Adrenal gland (tissue), 12 donors: ENCODE data around the gene EML6. TPM values are rescaled to one million over a fixed set of nuclear protein-coding genes. Genes with fewer than 3 reads are reported as not detected.

Experiments used
- DNase-seq, 7 donors: peaks; one replicate each; pipeline ENCODE4 v3.0.0-alpha.2; 2019 to 2020
- H3K27ac ChIP-seq, 5 donors: fragments of 200-600 bp; sonication (generic) in 4 of 5; 1 replicate in 3 of 5; 2 replicates in 2 of 5; pipeline versions ENCODE4 v1.5.1 to v1.8.0; 2016 to 2020; ENCODE audit warnings: mild to moderate bottlenecking in 1 of 5
- H3K27me3 ChIP-seq: fragments of 200-600 bp; 2 replicates; pipeline ENCODE4 v1.8.0; 2021
- H3K36me3 ChIP-seq, 2 donors: fragments of 200-600 bp; replicated peaks in 1 of 2; 1 replicate in 1 of 2; 2 replicates in 1 of 2; pipeline versions ENCODE4 v1.5.1 to v1.8.0; 2018 to 2022
- H3K4me1 ChIP-seq, 2 donors: fragments of 200-600 bp; replicated peaks in 1 of 2; 1 replicate in 1 of 2; 2 replicates in 1 of 2; pipeline versions ENCODE4 v1.5.1 to v1.8.0; 2018 to 2021
- H3K4me3 ChIP-seq, 4 donors: fragments of 200-600 bp; sonication (generic) in 3 of 4; one replicate each; pipeline ENCODE4 v1.5.1; 2016 to 2018
- H3K9me3 ChIP-seq, 3 donors: fragments of 200-600 bp; sonication (generic) in 1 of 3; replicated peaks in 1 of 3; 1 replicate in 2 of 3; 2 replicates in 1 of 3; pipeline versions ENCODE4 v1.5.1 to v1.8.0; 2016 to 2021
- POLR2A ChIP-seq, 2 donors: fragments of 450-650 bp; IDR thresholded peaks; one replicate each; pipeline ENCODE4 v1.6.1; 2017; ENCODE audit warnings: antibody characterized with exemption in 2 of 2, mild to moderate bottlenecking in 2 of 2, moderate library complexity in 1 of 2
- WGBS, 4 donors: extraction: QIAGEN DNeasy Blood & Tissue Kit in 2 of 4; methylation state at CpG; one replicate each; pipeline versions ENCODE4 v1.1.5 to v1.1.7; 2013 to 2017; 5-methylcytosine and 5-hydroxymethylcytosine counted together
- intact Hi-C, 2 donors: fragments of 100-400 bp; cut with DNase I; formaldehyde crosslinking; loops; one replicate each; pipeline versions ENCODE4 v1.14.1 to v1.15.0; 2022 to 2023
- polyA plus RNA-seq, 3 donors: library from polyadenylated mRNA; stranded (reverse); fragments of 200-250 nt in 2 of 3; fragments of 350-450 nt in 1 of 3; fragmentation: Illumina TruSeq in 1 of 3; extraction: RNeasy Lipid Tissue Mini Kit (QIAGEN cat#74804) in 1 of 3; gene quantifications; one replicate each; pipeline ENCODE4 v1.2.3, GENCODE V29; 2013 to 2014
- total RNA-seq, 9 donors: library from RNA; depleted of rRNA in 4 of 9; stranded (reverse); fragments of >200 nt in 4 of 9; fragments of 120-200 nt in 1 of 9; fragmentation: NEBNext Ultra II Directional in 1 of 9; extraction: Animal tissue kit (Norgen Biotek cat#: 25700) in 1 of 9; gene quantifications; one replicate each; pipeline versions ENCODE4 v1.1.0 to v1.2.4, GENCODE V29; 2013 to 2023
- TF ChIP-seq, protein P1 (sequence below), 6 experiments: fragments of 450-650 bp in 4 of 6; fragments of 200-600 bp in 2 of 6; sonication (generic) in 1 of 6; IDR thresholded peaks; 1 replicate in 5 of 6; 2 replicates in 1 of 6; pipeline versions ENCODE4 v1.5.1 to v1.8.0; 2016 to 2021; ENCODE audit warnings: antibody characterized with exemption in 6 of 6, mild to moderate bottlenecking in 2 of 6, moderate library complexity in 1 of 6
- donor health status: healthy with polysubstance abuse.
- donor health status: Bipolar disorder and iron deficiency.
- donor health status: DM: yes; HTN: yes; CAD: no.
- donor health status: DM: no; HTN: no; CAD: no.
- donor health status: DM: no; HTN: no; CAD: no.
- donor health status: DM: yes; HTN: yes; CAD: no.

The EML6 gene
- total and polyA plus RNA-seq, 12 donors = 6.0 to 19.3 (median 10.9) TPM

DNA sequence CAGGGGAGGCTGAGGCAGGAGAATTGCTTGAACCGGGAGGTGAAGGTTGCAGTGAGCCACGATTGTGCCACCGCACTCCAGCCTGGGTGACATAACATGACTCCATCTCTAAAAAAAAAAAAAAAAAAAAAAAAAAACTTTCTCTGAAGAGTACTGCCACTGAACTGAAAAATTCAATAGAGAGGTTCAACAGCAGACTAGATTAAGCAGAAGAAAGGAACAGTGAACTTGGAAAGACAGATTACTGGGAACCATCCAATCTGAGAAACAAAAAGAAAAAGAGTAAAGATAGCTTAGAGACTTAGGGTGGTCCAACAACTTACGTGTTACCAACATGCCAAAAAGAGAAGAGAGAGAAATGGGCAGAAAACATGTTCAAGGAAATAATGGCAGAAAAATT is 138.8 kb downstream of the EML6 start:
- H3K27ac ChIP-seq = no peak overlapping the region
- TF ChIP-seq, protein P1, sequence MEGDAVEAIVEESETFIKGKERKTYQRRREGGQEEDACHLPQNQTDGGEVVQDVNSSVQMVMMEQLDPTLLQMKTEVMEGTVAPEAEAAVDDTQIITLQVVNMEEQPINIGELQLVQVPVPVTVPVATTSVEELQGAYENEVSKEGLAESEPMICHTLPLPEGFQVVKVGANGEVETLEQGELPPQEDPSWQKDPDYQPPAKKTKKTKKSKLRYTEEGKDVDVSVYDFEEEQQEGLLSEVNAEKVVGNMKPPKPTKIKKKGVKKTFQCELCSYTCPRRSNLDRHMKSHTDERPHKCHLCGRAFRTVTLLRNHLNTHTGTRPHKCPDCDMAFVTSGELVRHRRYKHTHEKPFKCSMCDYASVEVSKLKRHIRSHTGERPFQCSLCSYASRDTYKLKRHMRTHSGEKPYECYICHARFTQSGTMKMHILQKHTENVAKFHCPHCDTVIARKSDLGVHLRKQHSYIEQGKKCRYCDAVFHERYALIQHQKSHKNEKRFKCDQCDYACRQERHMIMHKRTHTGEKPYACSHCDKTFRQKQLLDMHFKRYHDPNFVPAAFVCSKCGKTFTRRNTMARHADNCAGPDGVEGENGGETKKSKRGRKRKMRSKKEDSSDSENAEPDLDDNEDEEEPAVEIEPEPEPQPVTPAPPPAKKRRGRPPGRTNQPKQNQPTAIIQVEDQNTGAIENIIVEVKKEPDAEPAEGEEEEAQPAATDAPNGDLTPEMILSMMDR (IDR thresholded peaks at IDR 0.05) = no peak
- TF ChIP-seq POLR2A (IDR thresholded peaks at IDR 0.05) = no peak
- no peak for DNase-seq
- intact Hi-C loops = no loop called here
- H3K36me3 ChIP-seq = no peaks in the 10 kb centered on the region
- WGBS, 4 donors = 94 to 98% (median 97%) methylated on average over 4 of the region's 4 CpGs
- H3K27me3 ChIP-seq = no peaks in the 10 kb centered on the region
- peaks cover 4 to 7% of the 10 kb centered on the region in 2 donors for H3K4me1 ChIP-seq
- H3K4me3 ChIP-seq = no peak overlapping the region
- H3K9me3 ChIP-seq = no peaks in the 10 kb centered on the region

DNA sequence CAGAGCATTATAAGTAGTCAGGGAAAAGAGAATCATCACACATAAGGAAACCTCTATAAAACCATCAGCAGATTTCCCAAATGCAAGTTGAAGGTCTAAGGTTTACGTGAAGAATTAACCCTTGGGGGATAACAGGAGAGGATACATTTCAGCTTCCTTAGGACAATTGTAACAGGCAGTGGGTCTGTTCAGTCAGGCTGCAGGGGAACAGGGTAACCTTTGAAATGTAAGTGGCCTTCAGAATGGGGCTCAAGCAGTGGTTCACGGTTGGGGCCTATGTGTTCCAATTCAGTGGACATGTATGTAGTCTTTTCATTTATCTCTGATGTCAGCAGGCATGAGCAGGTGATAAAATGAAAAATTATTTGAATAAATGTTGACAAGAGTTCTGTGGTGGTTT is 139.3 kb downstream of the EML6 start:
- no peak overlapping the region for H3K4me3 ChIP-seq
- no peaks in the 10 kb centered on the region for H3K36me3 ChIP-seq
- no peaks in the 10 kb centered on the region for H3K27me3 ChIP-seq
- intact Hi-C loops = no loop called here
- WGBS, 4 donors = 91 to 96% (median 93%) methylated on average over 2 of the region's 2 CpGs
- peaks cover 4 to 7% of the 10 kb centered on the region in 2 donors for H3K4me1 ChIP-seq
- no peak for DNase-seq
- H3K27ac ChIP-seq = no peak overlapping the region
- no peaks in the 10 kb centered on the region for H3K9me3 ChIP-seq
- TF ChIP-seq POLR2A (IDR thresholded peaks at IDR 0.05) = no peak
- TF ChIP-seq, protein P1 (IDR thresholded peaks at IDR 0.05) = no peak

DNA sequence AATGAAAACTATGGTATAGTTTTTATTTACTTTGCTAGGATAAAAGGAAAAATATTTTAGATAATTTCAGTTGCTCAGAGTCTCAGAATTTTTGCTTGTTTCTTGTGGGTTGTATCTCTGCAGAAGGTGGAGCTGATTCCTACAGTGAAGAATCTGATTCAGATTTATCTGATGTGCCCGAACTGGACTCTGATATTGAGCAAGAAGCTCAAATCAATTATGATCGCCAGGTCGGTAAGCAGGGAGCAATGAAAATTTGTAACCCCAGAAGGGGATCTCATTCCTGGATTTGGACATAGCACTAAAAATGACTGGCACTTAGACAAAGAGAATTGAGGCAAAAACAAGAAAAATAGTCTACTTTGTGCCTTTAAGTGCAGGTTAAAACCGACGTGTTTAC is 140.2 kb downstream of the EML6 start:
- Histone ChIP-seq H3K9me3 (no peaks in the 10 kb centered on the region), H3K27ac (no peak overlapping the region), H3K4me1 (peaks cover 0 to under 1% of the 10 kb centered on the region in 2 donors), H3K4me3 (no peak overlapping the region), H3K36me3 (no peaks in the 10 kb centered on the region), H3K27me3 (no peaks in the 10 kb centered on the region)
- 80 to 82% (median 81%) methylated on average over 5 of the region's 5 CpGs for WGBS, 4 donors
- TF ChIP-seq, protein P1 (IDR thresholded peaks at IDR 0.05) = no peak
- TF ChIP-seq POLR2A (IDR thresholded peaks at IDR 0.05) = no peak
- intact Hi-C loops = no loop called here
- DNase-seq = no peak

DNA sequence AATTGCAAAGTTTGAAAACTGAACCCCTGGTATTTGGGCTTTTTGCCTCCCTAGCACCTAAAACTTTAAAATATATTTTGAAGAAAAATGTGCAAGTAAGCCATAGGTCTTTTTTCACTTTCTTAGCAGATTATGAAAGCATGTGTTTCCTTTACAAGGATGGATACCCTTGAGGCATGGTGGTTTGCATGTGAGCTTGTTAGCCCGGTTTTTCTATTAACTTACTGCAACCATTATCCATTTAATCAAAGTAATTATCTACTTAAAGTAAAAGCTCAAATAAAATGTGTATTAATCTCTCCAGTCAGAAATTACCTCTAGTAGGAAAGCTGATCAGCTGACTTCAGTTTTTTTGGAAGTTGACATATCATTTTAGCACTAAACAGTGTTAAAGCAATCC is 140.6 kb downstream of the EML6 start:
- DNase-seq = no peak
- H3K4me3 ChIP-seq = no peak overlapping the region
- no peak overlapping the region for H3K27ac ChIP-seq
- no peaks in the 10 kb centered on the region for H3K36me3 ChIP-seq
- H3K9me3 ChIP-seq = no peaks in the 10 kb centered on the region
- no peak for TF ChIP-seq POLR2A (IDR thresholded peaks at IDR 0.05)
- TF ChIP-seq, protein P1 (IDR thresholded peaks at IDR 0.05) = no peak
- H3K27me3 ChIP-seq = no peaks in the 10 kb centered on the region
- 82 to 87% (median 86%) methylated on average over 1 of the region's 1 CpG for WGBS, 4 donors
- H3K4me1 ChIP-seq = no peaks in the 10 kb centered on the region
- intact Hi-C loops = no loop called here
